Measurements from ENCODE around the gene ERN1. TPM values are rescaled to one million over a fixed set of nuclear protein-coding genes. Genes with fewer than 3 reads are reported as not detected.

ERN1 gene
- polyA plus RNA-seq, 1 donor from 2014 or later: 2.3 TPM

DNA sequence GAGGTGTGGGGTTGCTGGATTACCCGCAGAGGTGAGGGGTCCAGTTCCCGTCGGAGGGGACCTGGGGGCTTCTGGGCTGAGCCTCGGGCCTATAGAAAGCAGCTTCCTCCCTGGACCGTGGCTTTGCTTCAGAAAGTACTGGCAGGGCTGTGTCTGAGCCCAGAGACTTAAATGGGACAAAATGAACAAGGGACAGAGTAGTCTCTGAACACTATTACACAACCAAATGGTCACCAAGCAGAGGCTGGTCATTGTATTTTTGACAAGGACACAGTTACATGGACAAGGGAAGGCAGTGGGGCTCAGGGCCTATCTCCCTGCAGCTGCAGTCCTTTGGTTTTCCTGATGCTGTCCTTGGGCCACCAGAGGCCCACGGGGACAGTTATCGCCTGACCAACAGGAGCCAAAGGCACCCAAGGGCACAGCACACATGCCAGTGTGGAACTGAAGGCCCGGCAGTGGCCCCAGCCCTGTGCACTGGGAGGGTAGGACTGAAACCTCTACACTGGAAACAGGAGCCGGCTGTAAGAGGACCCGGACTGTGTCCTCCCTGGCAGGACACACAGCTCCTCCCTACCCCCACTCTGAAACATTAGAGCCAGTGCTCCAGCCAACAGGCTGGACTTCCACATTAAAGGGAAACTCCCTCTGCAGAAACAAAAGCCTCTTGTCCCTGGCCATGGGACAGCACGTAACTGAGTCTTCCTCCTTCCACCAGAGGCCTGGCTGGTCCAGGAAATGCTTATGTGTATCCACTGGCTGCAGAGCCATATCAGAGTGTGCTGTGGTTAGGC is 26.0 kb upstream of the ERN1 start:
- Histone ChIP-seq H3K9me3 (ENCODE audit: low read length) (no peaks in the 10 kb centered on the region), H3K9ac (ENCODE audit: low read length) (no peak overlapping the region), H4K20me1 (ENCODE audit: insufficient read depth) (no peaks in the 10 kb centered on the region), H3K27ac (ENCODE audit: low read length) (no peak overlapping the region), H3K9me2 (ENCODE audit: insufficient read depth, low read length) (no peaks in the 10 kb centered on the region), H3K36me3 (ENCODE audit: insufficient read depth, low read length) (no peaks in the 10 kb centered on the region), H3K79me2 (replicated peaks; ENCODE audit: insufficient read depth, low read length) (no peaks in the 10 kb centered on the region), H3K4me2 (ENCODE audit: low read length) (no peak overlapping the region), H3K4me3 (ENCODE audit: low read length) (no peak overlapping the region), H3F3A (ENCODE audit: insufficient read depth, low read length, poor library complexity, severe bottlenecking) (no peaks in the 10 kb centered on the region), H3K27me3 (ENCODE audit: insufficient read depth, low read depth, low read length) (no peaks in the 10 kb centered on the region), H2AFZ (ENCODE audit: low read depth, low read length) (no peak overlapping the region)
- TF ChIP-seq TAF1 (IDR thresholded peaks at IDR 0.05; ENCODE audit: low read depth): no peak
- no peak for TF ChIP-seq RAD21 (conservative IDR thresholded peaks at IDR 0.05)
- no peak for TF ChIP-seq EZH2 (IDR thresholded peaks at IDR 0.05; ENCODE audit: borderline replicate concordance, insufficient read depth, low read length, poor library complexity, severe bottlenecking)
- TF ChIP-seq, protein P1, sequence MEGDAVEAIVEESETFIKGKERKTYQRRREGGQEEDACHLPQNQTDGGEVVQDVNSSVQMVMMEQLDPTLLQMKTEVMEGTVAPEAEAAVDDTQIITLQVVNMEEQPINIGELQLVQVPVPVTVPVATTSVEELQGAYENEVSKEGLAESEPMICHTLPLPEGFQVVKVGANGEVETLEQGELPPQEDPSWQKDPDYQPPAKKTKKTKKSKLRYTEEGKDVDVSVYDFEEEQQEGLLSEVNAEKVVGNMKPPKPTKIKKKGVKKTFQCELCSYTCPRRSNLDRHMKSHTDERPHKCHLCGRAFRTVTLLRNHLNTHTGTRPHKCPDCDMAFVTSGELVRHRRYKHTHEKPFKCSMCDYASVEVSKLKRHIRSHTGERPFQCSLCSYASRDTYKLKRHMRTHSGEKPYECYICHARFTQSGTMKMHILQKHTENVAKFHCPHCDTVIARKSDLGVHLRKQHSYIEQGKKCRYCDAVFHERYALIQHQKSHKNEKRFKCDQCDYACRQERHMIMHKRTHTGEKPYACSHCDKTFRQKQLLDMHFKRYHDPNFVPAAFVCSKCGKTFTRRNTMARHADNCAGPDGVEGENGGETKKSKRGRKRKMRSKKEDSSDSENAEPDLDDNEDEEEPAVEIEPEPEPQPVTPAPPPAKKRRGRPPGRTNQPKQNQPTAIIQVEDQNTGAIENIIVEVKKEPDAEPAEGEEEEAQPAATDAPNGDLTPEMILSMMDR (IDR thresholded peaks at IDR 0.05; ENCODE audit: poor library complexity, severe bottlenecking): no peak
- TF ChIP-seq, protein P2, sequence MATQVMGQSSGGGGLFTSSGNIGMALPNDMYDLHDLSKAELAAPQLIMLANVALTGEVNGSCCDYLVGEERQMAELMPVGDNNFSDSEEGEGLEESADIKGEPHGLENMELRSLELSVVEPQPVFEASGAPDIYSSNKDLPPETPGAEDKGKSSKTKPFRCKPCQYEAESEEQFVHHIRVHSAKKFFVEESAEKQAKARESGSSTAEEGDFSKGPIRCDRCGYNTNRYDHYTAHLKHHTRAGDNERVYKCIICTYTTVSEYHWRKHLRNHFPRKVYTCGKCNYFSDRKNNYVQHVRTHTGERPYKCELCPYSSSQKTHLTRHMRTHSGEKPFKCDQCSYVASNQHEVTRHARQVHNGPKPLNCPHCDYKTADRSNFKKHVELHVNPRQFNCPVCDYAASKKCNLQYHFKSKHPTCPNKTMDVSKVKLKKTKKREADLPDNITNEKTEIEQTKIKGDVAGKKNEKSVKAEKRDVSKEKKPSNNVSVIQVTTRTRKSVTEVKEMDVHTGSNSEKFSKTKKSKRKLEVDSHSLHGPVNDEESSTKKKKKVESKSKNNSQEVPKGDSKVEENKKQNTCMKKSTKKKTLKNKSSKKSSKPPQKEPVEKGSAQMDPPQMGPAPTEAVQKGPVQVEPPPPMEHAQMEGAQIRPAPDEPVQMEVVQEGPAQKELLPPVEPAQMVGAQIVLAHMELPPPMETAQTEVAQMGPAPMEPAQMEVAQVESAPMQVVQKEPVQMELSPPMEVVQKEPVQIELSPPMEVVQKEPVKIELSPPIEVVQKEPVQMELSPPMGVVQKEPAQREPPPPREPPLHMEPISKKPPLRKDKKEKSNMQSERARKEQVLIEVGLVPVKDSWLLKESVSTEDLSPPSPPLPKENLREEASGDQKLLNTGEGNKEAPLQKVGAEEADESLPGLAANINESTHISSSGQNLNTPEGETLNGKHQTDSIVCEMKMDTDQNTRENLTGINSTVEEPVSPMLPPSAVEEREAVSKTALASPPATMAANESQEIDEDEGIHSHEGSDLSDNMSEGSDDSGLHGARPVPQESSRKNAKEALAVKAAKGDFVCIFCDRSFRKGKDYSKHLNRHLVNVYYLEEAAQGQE (IDR thresholded peaks at IDR 0.05; ENCODE audit: borderline replicate concordance): no peak
- TF ChIP-seq MXI1 (conservative IDR thresholded peaks at IDR 0.05; ENCODE audit: poor library complexity, severe bottlenecking): no peak
- no peak for TF ChIP-seq SMC3 (conservative IDR thresholded peaks at IDR 0.05; ENCODE audit: poor library complexity)
- no peak for TF ChIP-seq EP300 (conservative IDR thresholded peaks at IDR 0.05; ENCODE audit: poor library complexity, severe bottlenecking)
- TF ChIP-seq POLR2AphosphoS5 (IDR thresholded peaks at IDR 0.05): no peak

DNA sequence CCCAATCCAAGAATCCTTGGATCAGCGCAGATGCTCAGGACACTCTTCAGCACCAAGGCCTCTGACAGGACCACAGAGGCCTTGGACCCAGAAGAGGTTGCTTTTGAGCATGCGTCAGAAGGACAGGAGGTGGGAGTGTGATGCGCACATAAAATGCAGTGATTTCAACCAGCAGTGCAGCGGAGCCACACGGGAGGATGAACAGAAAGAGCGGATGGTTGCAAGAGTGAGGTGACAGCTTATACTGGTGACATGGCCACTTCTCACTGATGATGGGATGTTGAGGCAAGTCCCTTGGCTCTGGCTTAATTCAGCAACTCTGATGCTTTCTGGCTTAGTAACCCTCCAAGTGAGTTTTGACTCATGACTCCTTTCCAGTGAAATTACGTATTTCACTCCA is 25.2 kb upstream of the ERN1 start:
- Histone ChIP-seq H3K79me2 (replicated peaks; ENCODE audit: insufficient read depth, low read length) (no peaks in the 10 kb centered on the region), H3K27ac (ENCODE audit: low read length) (no peak overlapping the region), H3K4me2 (ENCODE audit: low read length) (no peak overlapping the region), H3K9me2 (ENCODE audit: insufficient read depth, low read length) (no peaks in the 10 kb centered on the region), H4K20me1 (ENCODE audit: insufficient read depth) (no peaks in the 10 kb centered on the region), H3F3A (ENCODE audit: insufficient read depth, low read length, poor library complexity, severe bottlenecking) (no peaks in the 10 kb centered on the region), H3K4me3 (ENCODE audit: low read length) (no peak overlapping the region), H3K36me3 (ENCODE audit: insufficient read depth, low read length) (no peaks in the 10 kb centered on the region), H2AFZ (ENCODE audit: low read depth, low read length) (no peak overlapping the region), H3K27me3 (ENCODE audit: insufficient read depth, low read depth, low read length) (no peaks in the 10 kb centered on the region), H3K9me3 (ENCODE audit: low read length) (no peaks in the 10 kb centered on the region), H3K9ac (ENCODE audit: low read length) (no peak overlapping the region)
- TF ChIP-seq POLR2AphosphoS5 (IDR thresholded peaks at IDR 0.05) (no peak), MXI1 (conservative IDR thresholded peaks at IDR 0.05; ENCODE audit: poor library complexity, severe bottlenecking) (no peak), SMC3 (conservative IDR thresholded peaks at IDR 0.05; ENCODE audit: poor library complexity) (no peak), TAF1 (IDR thresholded peaks at IDR 0.05; ENCODE audit: low read depth) (no peak), EZH2 (IDR thresholded peaks at IDR 0.05; ENCODE audit: borderline replicate concordance, insufficient read depth, low read length, poor library complexity, severe bottlenecking) (no peak), RAD21 (conservative IDR thresholded peaks at IDR 0.05) (no peak), EP300 (conservative IDR thresholded peaks at IDR 0.05; ENCODE audit: poor library complexity, severe bottlenecking) (no peak)
- TF ChIP-seq, protein P2 (IDR thresholded peaks at IDR 0.05; ENCODE audit: borderline replicate concordance): no peak
- TF ChIP-seq, protein P1 (IDR thresholded peaks at IDR 0.05; ENCODE audit: poor library complexity, severe bottlenecking): no peak

Measured in neural cell (in vitro differentiated cells).